GM12891 (cell line): ENCODE results near the gene SAMSN1.

Experiments used
- DNase-seq: peaks from one replicate; pipeline ENCODE4 v3.0.0; 2011; ENCODE audit warnings: low spot score; ENCODE audit not compliant: insufficient read length
- FAIRE-seq: peaks from 2 replicates; lab custom pipeline; 2011; peaks lifted over from hg19 to GRCh38; lab: Jason Lieb, UNC
- PAX5 ChIP-seq: IDR thresholded peaks from 2 replicates; pipeline ENCODE4 v1.6.1; 2011; ENCODE audit warnings: low read length, moderate library complexity, mild to moderate bottlenecking; ENCODE audit not compliant: insufficient read depth, severe bottlenecking
- POLR2A ChIP-seq: IDR thresholded peaks from 2 replicates; pipeline ENCODE4 v1.6.1; 2011; ENCODE audit warnings: low read depth, low read length, control low read depth
- POLR2AphosphoS5 ChIP-seq: IDR thresholded peaks from 2 replicates; pipeline ENCODE4 v1.6.1; 2011; ENCODE audit warnings: low read depth, low read length, control low read depth
- POU2F2 ChIP-seq: IDR thresholded peaks from 2 replicates; pipeline ENCODE4 v1.6.1; 2011; ENCODE audit warnings: low read depth, mild to moderate bottlenecking, control low read depth, low read length, moderate library complexity
- SPI1 ChIP-seq: IDR thresholded peaks from 2 replicates; pipeline ENCODE4 v1.6.1; 2011; ENCODE audit warnings: low read depth, low read length, control low read depth
- TAF1 ChIP-seq: IDR thresholded peaks from 2 replicates; pipeline ENCODE4 v1.6.1; 2011; ENCODE audit warnings: low read depth, low read length, control low read depth

Gene SAMSN1

DNA sequence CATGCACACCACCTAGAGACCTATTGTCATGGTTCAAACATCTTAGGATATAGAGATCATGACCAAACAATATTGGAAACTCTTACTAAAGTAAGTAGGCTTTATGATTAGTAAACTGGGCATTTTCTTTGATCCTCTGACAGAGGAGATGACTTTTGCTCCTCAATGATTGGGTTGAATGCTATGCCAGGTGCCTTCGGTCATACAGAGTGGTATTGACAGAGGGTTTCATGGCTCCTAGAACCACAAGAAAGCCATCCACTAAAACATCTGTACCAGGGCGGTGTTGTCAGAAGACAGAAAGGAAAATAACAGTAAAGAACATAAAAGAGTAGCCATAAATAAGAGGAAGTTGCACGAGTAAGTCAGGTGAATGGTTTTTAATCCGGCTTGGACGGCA lies 20.8 kb upstream of the SAMSN1 start:
- DNase-seq (no peak), FAIRE-seq (no peak)
- TF ChIP-seq PAX5 (no peak), POLR2AphosphoS5 (no peak), POU2F2 (no peak), TAF1 (no peak), POLR2A (no peak)

DNA sequence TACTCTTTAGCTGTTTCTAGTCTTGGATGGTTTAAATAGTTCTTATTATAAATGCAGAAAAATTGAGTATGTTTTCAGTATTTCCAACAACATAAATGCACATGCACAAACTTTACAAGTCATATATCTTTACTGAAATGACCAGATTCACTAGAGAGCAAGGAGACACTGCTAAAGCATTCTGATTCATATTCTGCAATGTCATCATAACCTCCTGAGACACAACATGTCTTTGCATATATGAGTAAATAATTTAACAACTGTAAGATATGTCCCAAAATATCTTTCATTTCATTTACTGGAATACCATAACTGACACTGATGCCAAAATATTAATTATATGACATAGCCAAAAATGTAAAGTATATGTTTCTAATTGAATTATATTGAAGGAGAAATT lies 16.8 kb upstream of the SAMSN1 start:
- DNase-seq: no peak
- no peak for TF ChIP-seq POU2F2
- TF ChIP-seq TAF1: no peak
- no peak for FAIRE-seq

DNA sequence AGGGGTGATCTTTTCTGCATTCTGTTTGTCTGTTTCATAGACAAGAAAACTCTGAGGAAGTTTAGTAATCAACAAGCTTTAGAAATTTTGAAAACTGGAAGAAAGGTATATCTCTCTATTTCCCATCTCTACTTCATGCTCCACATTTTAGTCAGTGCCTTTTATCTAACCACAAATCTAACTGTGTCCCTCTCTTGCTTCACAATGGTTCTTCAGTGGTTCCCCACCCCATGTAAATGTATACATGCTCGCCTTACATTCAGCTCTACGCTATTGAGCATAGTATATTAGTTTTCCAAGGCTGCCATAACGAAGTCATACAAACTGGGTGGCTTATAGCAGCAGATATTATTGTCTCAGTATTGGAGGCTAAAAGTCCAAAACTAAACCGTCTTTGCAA lies 14.4 kb upstream of the SAMSN1 start:
- no peak for TF ChIP-seq POLR2A
- TF ChIP-seq POU2F2: no peak
- TF ChIP-seq PAX5: no peak
- no peak for TF ChIP-seq TAF1
- no peak for TF ChIP-seq SPI1
- TF ChIP-seq POLR2AphosphoS5: no peak
- DNase-seq (no peak), FAIRE-seq (no peak)

DNA sequence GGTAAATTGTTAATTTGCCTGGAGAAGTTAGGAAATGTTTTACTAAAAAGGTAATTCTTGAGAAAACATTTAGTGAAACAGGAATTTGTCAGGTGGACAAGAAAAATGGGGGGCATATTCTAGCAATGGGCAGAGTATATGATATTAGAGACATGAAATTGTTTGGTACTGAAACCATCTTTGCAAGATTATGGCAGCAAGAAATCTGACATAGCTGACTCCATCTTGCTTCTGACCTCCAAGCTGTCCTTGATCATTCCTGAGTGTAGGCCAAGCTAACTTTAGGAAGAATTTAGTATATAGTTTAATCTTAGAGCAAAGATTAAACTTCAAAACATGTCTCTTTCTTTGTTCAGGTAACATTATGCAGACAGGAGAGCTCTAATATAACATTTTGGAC lies 14.0 kb upstream of the SAMSN1 start:
- no peak for TF ChIP-seq PAX5
- TF ChIP-seq POU2F2: no peak
- TF ChIP-seq SPI1: no peak
- TF ChIP-seq TAF1: no peak
- no peak for TF ChIP-seq POLR2AphosphoS5
- TF ChIP-seq POLR2A: no peak
- DNase-seq (no peak), FAIRE-seq (no peak)

DNA sequence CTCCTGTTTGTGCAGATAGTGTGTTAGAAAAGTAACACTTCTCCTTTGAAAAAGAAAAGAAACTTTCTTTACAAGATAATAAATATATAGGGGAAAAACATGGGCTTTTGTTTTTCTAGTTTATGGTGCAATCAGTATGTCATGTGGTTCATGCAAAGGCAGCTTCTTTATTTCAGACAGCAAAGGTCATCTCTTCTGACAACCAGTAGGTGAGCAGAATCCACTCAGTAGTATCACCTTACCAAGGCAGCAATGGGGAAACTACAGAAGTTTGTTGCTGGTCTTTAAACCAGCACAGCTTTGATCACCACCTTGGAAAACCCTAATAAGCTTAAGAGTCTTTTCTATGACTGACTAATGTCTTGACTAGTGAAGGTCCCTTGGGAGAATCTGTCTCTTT lies 13.0 kb upstream of the SAMSN1 start:
- DNase-seq (no peak), FAIRE-seq (no peak)
- TF ChIP-seq POU2F2 (no peak), POLR2AphosphoS5 (no peak), TAF1 (no peak)

DNA sequence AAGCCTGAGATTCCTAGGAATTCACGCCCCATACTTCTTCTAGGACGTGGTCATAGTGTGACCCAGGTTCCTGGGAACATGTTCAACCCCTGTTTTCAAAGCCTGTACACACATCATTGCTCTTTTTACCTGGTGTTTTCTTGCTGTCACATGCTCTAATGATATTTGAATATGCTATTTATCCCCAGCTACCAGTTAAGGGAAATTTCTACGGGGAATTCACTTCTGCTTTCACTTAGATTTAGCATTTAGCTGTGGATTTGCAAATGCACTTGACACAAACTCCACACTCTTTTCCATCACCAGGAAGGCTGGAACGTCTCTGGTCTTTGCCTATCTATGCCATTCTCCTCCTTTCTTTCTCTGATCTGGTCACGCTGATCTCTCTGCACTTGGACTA lies 11.3 kb upstream of the SAMSN1 start:
- DNase-seq (no peak), FAIRE-seq (peak; percentile 78)
- TF ChIP-seq TAF1: no peak
- TF ChIP-seq SPI1: peak; percentile 81

DNA sequence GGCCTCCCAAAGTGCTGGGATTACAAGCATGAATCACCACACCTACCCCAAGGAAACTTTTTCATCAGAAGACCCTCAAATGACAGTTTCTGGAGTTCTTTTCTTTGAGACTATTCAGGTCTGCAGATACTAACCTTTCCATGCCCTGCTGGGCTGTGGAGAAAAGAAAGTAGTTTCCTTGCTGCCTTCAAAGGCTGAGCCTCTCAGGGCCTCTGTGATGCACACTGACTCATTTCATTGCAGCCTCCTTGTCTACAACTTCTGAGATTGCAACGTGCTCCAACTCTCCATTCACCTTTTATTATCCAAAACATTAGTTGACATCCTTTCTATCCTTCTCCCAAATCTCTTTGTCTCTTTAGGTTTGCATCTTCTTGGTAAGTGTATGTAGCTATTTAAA lies 8.8 kb upstream of the SAMSN1 start:
- no peak for TF ChIP-seq POU2F2
- TF ChIP-seq TAF1: no peak
- no peak for TF ChIP-seq POLR2A
- TF ChIP-seq PAX5: no peak
- no peak for TF ChIP-seq POLR2AphosphoS5
- TF ChIP-seq SPI1: no peak
- DNase-seq (no peak), FAIRE-seq (no peak)

DNA sequence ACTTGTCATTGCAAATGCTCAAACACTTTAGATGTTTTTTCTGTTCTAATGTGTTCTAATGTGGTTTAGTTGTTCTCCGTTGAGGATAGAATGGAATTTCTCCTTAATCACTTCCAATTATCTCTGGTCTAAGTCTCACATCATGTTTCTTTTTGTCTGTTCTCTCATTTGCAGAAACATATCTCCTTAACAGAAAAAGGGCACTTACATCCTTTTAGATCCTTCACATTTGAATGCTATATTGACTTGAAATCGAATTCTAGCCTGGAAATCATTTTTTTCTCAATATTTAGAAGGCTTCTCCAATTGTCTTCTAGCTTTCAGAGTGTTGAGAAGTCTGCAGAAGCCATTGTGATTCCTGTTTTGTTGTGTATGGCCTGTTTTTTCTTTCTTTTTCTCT lies 7.3 kb upstream of the SAMSN1 start:
- FAIRE-seq (no peak), DNase-seq (no peak)
- TF ChIP-seq PAX5 (no peak), POLR2AphosphoS5 (no peak), SPI1 (no peak), POU2F2 (no peak), POLR2A (no peak), TAF1 (no peak)

DNA sequence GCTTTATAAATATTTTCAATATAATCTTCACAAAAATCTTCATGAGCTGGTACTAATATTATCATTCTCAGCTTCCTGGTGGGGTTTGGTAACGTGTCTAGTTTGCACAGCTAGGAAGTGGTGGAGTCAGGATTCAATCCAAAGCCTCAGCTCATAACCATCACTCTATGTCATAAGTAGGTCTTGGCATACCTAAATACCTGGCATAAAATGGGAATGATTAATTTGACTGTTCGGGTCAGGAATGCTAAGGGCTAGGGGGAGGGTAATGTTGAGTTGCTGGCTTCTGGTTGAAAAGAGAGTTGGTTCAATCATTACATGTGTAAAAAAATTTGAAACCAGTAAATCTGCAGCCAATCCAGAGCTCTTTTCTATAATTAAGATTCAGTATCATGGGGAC lies 5.6 kb upstream of the SAMSN1 start:
- DNase-seq: no peak
- no peak for FAIRE-seq
- TF ChIP-seq POLR2AphosphoS5 (no peak), PAX5 (no peak), POLR2A (no peak), POU2F2 (no peak)

DNA sequence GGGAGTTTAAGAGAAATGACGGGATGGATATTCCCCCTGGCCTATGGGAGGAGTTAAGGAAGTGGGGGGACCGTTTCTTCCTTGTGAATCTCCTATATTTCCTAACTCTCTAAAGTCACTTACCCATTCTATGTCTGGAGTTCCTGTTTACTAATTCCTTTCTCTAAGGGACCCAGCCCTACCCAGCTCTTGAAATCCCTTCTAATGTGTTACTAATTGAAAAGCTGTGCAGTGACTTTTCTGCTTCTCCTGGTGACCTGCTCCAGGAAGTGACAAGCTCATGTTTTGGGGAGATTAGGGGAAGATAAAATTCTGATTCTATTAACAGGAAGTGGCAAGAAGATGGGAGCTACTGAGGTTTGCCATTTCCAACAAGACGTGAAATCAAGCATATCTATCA lies 4.0 kb upstream of the SAMSN1 start:
- DNase-seq (no peak), FAIRE-seq (no peak)
- peak; percentile 46; the same call in 1 of the 2 replicates for TF ChIP-seq SPI1
- TF ChIP-seq POU2F2: no peak

DNA sequence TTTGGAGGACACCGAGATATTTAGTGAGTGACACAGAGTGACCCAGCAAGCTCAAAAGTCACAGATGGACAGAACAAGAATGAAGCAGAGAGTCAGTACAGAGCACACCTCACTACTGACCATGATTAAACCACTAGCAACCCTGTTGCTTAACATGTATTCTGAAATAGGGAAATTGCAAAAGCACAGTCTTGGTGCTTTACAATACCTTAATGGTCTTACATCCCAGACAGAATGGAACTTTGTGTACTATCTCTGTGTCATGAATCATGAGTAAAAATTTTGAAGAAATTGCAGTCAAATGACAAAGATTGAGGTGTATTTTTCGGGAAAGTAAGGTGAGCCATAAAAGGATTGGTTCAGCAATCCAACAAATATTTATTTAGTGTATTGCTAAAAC lies 2.7 kb upstream of the SAMSN1 start:
- DNase-seq (no peak), FAIRE-seq (no peak)
- TF ChIP-seq SPI1: no peak
- TF ChIP-seq POU2F2: no peak
- TF ChIP-seq POLR2AphosphoS5: no peak
- TF ChIP-seq TAF1: no peak
- no peak for TF ChIP-seq POLR2A
- TF ChIP-seq PAX5: no peak
